HepG2 (cell line): ENCODE data around the gene TMEM266. TPM values are rescaled to one million over a fixed set of nuclear protein-coding genes. Genes with fewer than 3 reads are reported as not detected.

ENCODE experiments used
- ATAC-seq: fragments of 200-7000 bp; cut with Tn5 transposase; 3 replicates; pipeline ENCODE4 v1.9.1; 2020; ENCODE audit warnings: mild to moderate bottlenecking, moderate library complexity
- BruUV-seq: library from RNA; stranded (reverse); fragments of 400-500 nt; replicated peaks from 2 replicates; lab custom pipeline; 2021; lab: Mats Ljungman, UMichigan
- CTCF ChIA-PET: fragments of 300-600 bp; formaldehyde crosslinking; extraction: SDS; loops from one replicate; lab custom pipeline; 2021; ENCODE audit warnings: low total read pairs, inconsistent platforms, low intra/inter-chr PET ratio; lab: Yijun Ruan, JAX
- POLR2A ChIA-PET: fragments of 350-600 bp; sonication (Branson Sonifier 250); formaldehyde crosslinking; loops from one replicate; lab custom pipeline; 2020; ENCODE audit warnings: antibody characterized with exemption, inconsistent platforms; lab: Yijun Ruan, JAX
- DNase-seq: peaks from one replicate; pipeline ENCODE4 v3.0.0-alpha.2; 2015; ENCODE audit warnings: low spot score
- FAIRE-seq: peaks from 3 replicates; lab custom pipeline; 2011; peaks lifted over from hg19 to GRCh38; lab: Jason Lieb, UNC
- H2AFZ ChIP-seq: one replicate; pipeline ENCODE4 v1.6.1; 2011; ENCODE audit warnings: low read length, inconsistent platforms
- H3K27ac ChIP-seq: fragments of 300-600 bp; 3 replicates; pipeline ENCODE4 v1.8.0; 2011; ENCODE audit warnings: mixed run types, mild to moderate bottlenecking, mixed read lengths, low read length, inconsistent platforms; ENCODE audit not compliant: insufficient read depth; ENCODE audit errors: extremely low read length
- H3K27me3 ChIP-seq, 2 experiments: fragments of 200-600 bp in 1 of 2; 2 replicates in 1 of 2; 3 replicates in 1 of 2; pipeline versions ENCODE4 v1.6.0 to v1.8.0; 2011; ENCODE audit warnings: low read length in 2 of 2, mild to moderate bottlenecking in 2 of 2, moderate library complexity in 2 of 2, inconsistent platforms in 1 of 2; ENCODE audit not compliant: insufficient read depth in 2 of 2, control insufficient read depth in 1 of 2
- H3K36me3 ChIP-seq, 2 experiments: fragments of 200-600 bp in 1 of 2; replicated peaks in 1 of 2; 2 replicates in 1 of 2; 3 replicates in 1 of 2; pipeline versions ENCODE4 v1.5.1 to v1.8.0; 2011; ENCODE audit warnings: low read length in 2 of 2, inconsistent platforms in 1 of 2; ENCODE audit not compliant: insufficient read depth in 2 of 2, control insufficient read depth in 1 of 2
- H3K4me1 ChIP-seq: 2 replicates; pipeline ENCODE4 v1.5.1; 2012; ENCODE audit warnings: low read length, inconsistent platforms; ENCODE audit not compliant: insufficient read depth
- H3K4me2 ChIP-seq: 2 replicates; pipeline ENCODE4 v1.6.0; 2011; ENCODE audit warnings: low read depth, low read length, inconsistent platforms
- H3K4me3 ChIP-seq, 3 experiments: fragments of 200-600 bp in 1 of 3; sonication (generic), shearing (Covaris generic) in 1 of 3; replicated peaks in 1 of 3; 2 replicates each; pipeline ENCODE4 v1.5.1; 2011 to 2016; ENCODE audit warnings: low read length in 3 of 3, inconsistent platforms in 2 of 3, low read depth in 2 of 3, mild to moderate bottlenecking in 2 of 3, control low read depth in 1 of 3, mixed read lengths in 1 of 3; ENCODE audit not compliant: insufficient read depth in 1 of 3
- H3K79me2 ChIP-seq: one replicate; pipeline ENCODE4 v1.6.1; 2011; ENCODE audit warnings: low read length, inconsistent platforms; ENCODE audit not compliant: insufficient read depth
- H3K9ac ChIP-seq: 2 replicates; pipeline ENCODE4 v1.6.0; 2011; ENCODE audit warnings: mild to moderate bottlenecking, low read depth, low read length, inconsistent platforms; ENCODE audit not compliant: insufficient read depth
- H3K9me3 ChIP-seq: 2 replicates; pipeline ENCODE4 v1.5.1; 2012; ENCODE audit warnings: mild to moderate bottlenecking, low read length
- H4K20me1 ChIP-seq: 2 replicates; pipeline ENCODE4 v1.6.0; 2011; ENCODE audit warnings: inconsistent platforms, mild to moderate bottlenecking, low read length, moderate library complexity; ENCODE audit not compliant: insufficient read depth
- CREM ChIP-seq, 2 experiments: sonication (generic) in 1 of 2; formaldehyde crosslinking in 1 of 2; IDR thresholded peaks; 2 replicates each; pipeline versions ENCODE4 v1.4.0 to v1.6.1; 2016 to 2020; ENCODE audit warnings: antibody characterized with exemption in 1 of 2, mild to moderate bottlenecking in 1 of 2, missing genetic modification reagents in 1 of 2
- CTCF ChIP-seq: sonication (generic); formaldehyde crosslinking; IDR thresholded peaks from 2 replicates; pipeline ENCODE4 v1.5.0; 2020; ENCODE audit warnings: mild to moderate bottlenecking, missing genetic modification reagents, moderate library complexity
- IRX3 ChIP-seq: sonication (generic); formaldehyde crosslinking; IDR thresholded peaks from 2 replicates; pipeline ENCODE4 v1.8.1; 2023; ENCODE audit warnings: mild to moderate bottlenecking, low read depth, missing genetic modification reagents, borderline replicate concordance
- MAX ChIP-seq: IDR thresholded peaks from 2 replicates; pipeline ENCODE4 v1.6.1; 2012; ENCODE audit warnings: inconsistent platforms
- MED13 ChIP-seq: sonication (generic); formaldehyde crosslinking; IDR thresholded peaks from 2 replicates; pipeline ENCODE4 v1.5.0; 2020; ENCODE audit warnings: missing genetic modification reagents
- PHF21A ChIP-seq: sonication (generic); formaldehyde crosslinking; IDR thresholded peaks from 2 replicates; pipeline ENCODE4 v1.5.0; 2020; ENCODE audit warnings: mild to moderate bottlenecking, missing genetic modification reagents
- STAG1 ChIP-seq: sonication (generic); formaldehyde crosslinking; IDR thresholded peaks from 2 replicates; pipeline ENCODE4 v1.4.0; 2020; ENCODE audit warnings: missing genetic modification reagents
- TBX2 ChIP-seq: sonication (generic); formaldehyde crosslinking; IDR thresholded peaks from 2 replicates; pipeline ENCODE4 v1.5.0; 2020; ENCODE audit warnings: missing genetic modification reagents, mild to moderate bottlenecking, borderline replicate concordance
- ZMYM2 ChIP-seq: sonication (generic); formaldehyde crosslinking; IDR thresholded peaks from 2 replicates; pipeline ENCODE4 v1.8.0; 2022; ENCODE audit warnings: mild to moderate bottlenecking, missing genetic modification reagents
- ZNF800 ChIP-seq: sonication (generic); formaldehyde crosslinking; IDR thresholded peaks from 2 replicates; pipeline ENCODE4 v1.4.0; 2020; ENCODE audit warnings: missing genetic modification reagents
- ZSCAN29 ChIP-seq: sonication (generic); formaldehyde crosslinking; conservative IDR thresholded peaks from 2 replicates; pipeline ENCODE4 v1.4.0; 2020; ENCODE audit warnings: mild to moderate bottlenecking, missing genetic modification reagents
- WGBS: methylation state at CpG from one replicate; pipeline ENCODE4 v1.1.6; 2017; ENCODE audit warnings: low lambda C conversion rate; 5-methylcytosine and 5-hydroxymethylcytosine counted together
- in situ Hi-C: cut with HindIII; loops from 2 replicates; pipeline ENCODE4 v1.10.0; 2017; ENCODE audit warnings: low pct_unique_long_range_greater_than_20kb; ENCODE audit not compliant: extremely low pct_ligation_motif_present
- intact Hi-C: fragments of 100-400 bp; cut with micrococcal nuclease; formaldehyde crosslinking; loops from one replicate; pipeline ENCODE4 v1.10.0; 2022; ENCODE audit not compliant: unreplicated experiment
- polyA plus RNA-seq, 8 experiments: library from polyadenylated mRNA; depleted of rRNA in 3 of 8; stranded (reverse) in 7 of 8; unstranded in 1 of 8; fragments of >200 nt; fragmentation: Illumina TruSeq in 4 of 8; extraction: Trizol in 4 of 8; gene quantifications; 2 replicates each; pipeline versions ENCODE4 v1.2.1 to v1.2.3, GENCODE V29; 2011 to 2016; ENCODE audit warnings: low read depth in 4 of 8, missing spikeins in 1 of 8, mixed read lengths in 1 of 8; ENCODE audit not compliant: insufficient read depth in 1 of 8
- total RNA-seq, 5 experiments: library from RNA; depleted of rRNA; stranded (reverse); fragments of >200 nt; fragmentation: Illumina TruSeq; extraction: Trizol; gene quantifications; 2 replicates each; pipeline ENCODE4 v1.2.3, GENCODE V29; 2016; ENCODE audit warnings: low read depth in 1 of 5

TMEM266 gene
- total and polyA plus RNA-seq, 2 of the 13 experiments (the other 11 are each of a cell fraction or from before 2014, with no cell fraction given), result 0.04 TPM; not detected in 1

GRCh38 chr15:76058714-76059319 is 968 bp upstream of the TMEM266 start:
- Histone ChIP-seq H3K4me2 (peak overlapping the region; percentile 84), H3K9me3 (no peaks in the 10 kb centered on the region), H3K79me2 (no peaks in the 10 kb centered on the region), H3K36me3 (no peaks in the 10 kb centered on the region), H3K4me1 (peaks cover 13% of the 10 kb centered on the region), H3K27me3 (peaks cover 0 to 34% of the 10 kb centered on the region in 2 experiments; a peak in 3 of 5 replicates), H4K20me1 (no peaks in the 10 kb centered on the region), H3K9ac (no peak overlapping the region), H3K4me3 (peak overlapping the region; percentile 58 to 77 (median 66)), H3K27ac (no peak overlapping the region), H2AFZ (no peak overlapping the region)
- DNase-seq, result peak; percentile 15
- peak; percentile 82 for ATAC-seq
- 5% methylated on average over 17 of the region's 18 CpGs for WGBS
- intact Hi-C loops (no loop called here), in situ Hi-C loops (loop anchor here (5.0 kb wide), 1 partner anchor 78 kb away; no protein-coding TSS in a partner anchor)
- CTCF ChIA-PET, result interaction anchor here (1.3 to 5.1 kb wide), 2 partner anchors 81 to 91 kb away, joined by 5 to 71 read pairs; no protein-coding TSS in a partner anchor
- FAIRE-seq, result no peak
- TF ChIP-seq MED13 (CRISPR knock-in tag) (no peak), STAG1 (CRISPR knock-in tag) (peak; percentile 72), IRX3 (CRISPR knock-in tag) (no peak), ZNF800 (CRISPR knock-in tag) (peak; percentile 86; the same call in 1 of the 2 replicates), ZSCAN29 (CRISPR knock-in tag) (no peak), ZMYM2 (CRISPR knock-in tag) (no peak), PHF21A (0 out of 2 replicates have a peak, but pooled peaks have one; percentile 25), CREM (IDR thresholded peaks at IDR 0.05) (no peak), CREM (CRISPR knock-in tag; IDR thresholded peaks at IDR 0.05) (no peak), TBX2 (CRISPR knock-in tag) (0 out of 2 replicates have a peak, but pooled peaks have one; percentile 23), CTCF (CRISPR knock-in tag) (peak; percentile 71), MAX (peak; percentile 13; the same call in 1 of the 2 replicates)
- BruUV-seq, result no TSS peak
- POLR2A ChIA-PET, result no interaction called here
